ENCODE measurements around the gene TACR1. TPM values are rescaled to one million over a fixed set of nuclear protein-coding genes. Genes with fewer than 3 reads are reported as not detected.

The TACR1 gene
- total RNA-seq, 2 donors from 2014 or later = not detected

GRCh38 chr2:75100011-75100800 lies 99.1 kb downstream of the TACR1 start:
- Mint-ChIP-seq H3K4me3 (no peak overlapping the region), H3K27ac (no peak overlapping the region), H3K36me3 (ENCODE audit: low read depth) (no peaks in the 10 kb centered on the region), H3K9me3 (no peaks in the 10 kb centered on the region), H3K27me3 (peaks cover 7% of the 10 kb centered on the region), H3K4me1 (no peaks in the 10 kb centered on the region)
- no peak for ATAC-seq (replicated peaks)

DNA sequence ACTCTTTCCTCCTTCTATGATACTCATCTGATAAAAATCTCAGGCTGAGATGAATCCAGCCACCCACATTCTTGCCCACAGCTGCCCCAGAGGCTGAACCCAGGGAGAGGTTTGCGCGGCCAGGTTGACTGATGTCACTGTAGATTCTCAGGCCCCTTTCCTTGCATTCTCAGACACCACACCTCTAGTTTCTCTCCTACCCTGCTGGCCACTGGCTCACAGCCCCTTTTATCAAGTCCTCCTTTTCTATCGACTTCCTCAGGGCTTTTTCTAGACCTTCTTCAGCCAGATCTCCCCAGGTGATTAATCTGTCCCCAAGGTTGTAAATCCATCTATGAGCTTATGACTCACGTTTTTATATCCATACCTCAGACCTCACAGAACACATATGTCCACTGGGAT lies 99.8 kb downstream of the TACR1 start:
- ATAC-seq (replicated peaks) = no peak
- H3K9me3 Mint-ChIP-seq = no peaks in the 10 kb centered on the region
- no peaks in the 10 kb centered on the region for H3K4me1 Mint-ChIP-seq
- H3K4me3 Mint-ChIP-seq = no peak overlapping the region
- H3K36me3 Mint-ChIP-seq (ENCODE audit: low read depth) = no peaks in the 10 kb centered on the region
- H3K27me3 Mint-ChIP-seq = peaks cover 7% of the 10 kb centered on the region
- H3K27ac Mint-ChIP-seq = no peak overlapping the region

DNA sequence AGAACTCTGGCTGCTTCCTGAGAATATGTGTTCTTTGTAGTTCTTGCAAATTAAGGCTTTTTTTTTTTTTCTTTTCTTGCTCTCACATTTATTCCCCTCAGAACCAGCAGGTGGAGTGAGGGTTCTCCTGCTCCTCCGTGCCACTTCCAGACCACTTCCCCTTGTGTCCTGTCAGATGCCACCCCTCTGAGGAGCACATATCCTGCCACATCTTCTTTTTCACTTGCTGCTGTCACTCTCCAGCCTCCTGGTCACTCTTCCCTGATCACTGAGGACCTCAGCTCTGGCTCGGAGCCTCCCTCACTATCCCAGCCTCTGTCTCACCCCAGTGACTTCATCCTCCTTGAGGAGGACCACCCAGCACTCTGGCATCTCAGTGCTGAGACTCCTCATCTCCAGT lies 100.5 kb downstream of the TACR1 start:
- Mint-ChIP-seq H3K27me3 (peaks cover 7% of the 10 kb centered on the region), H3K36me3 (ENCODE audit: low read depth) (no peaks in the 10 kb centered on the region), H3K27ac (no peak overlapping the region)

GRCh38 chr2:75097831-75098230 lies 101.5 kb downstream of the TACR1 start:
- no peaks in the 10 kb centered on the region for H3K4me1 Mint-ChIP-seq
- H3K36me3 Mint-ChIP-seq (ENCODE audit: low read depth) = no peaks in the 10 kb centered on the region
- peaks cover 7% of the 10 kb centered on the region for H3K27me3 Mint-ChIP-seq
- no peak overlapping the region for H3K27ac Mint-ChIP-seq
- no peaks in the 10 kb centered on the region for H3K9me3 Mint-ChIP-seq
- no peak for ATAC-seq (replicated peaks)
- no peak overlapping the region for H3K4me3 Mint-ChIP-seq

More for the DNA sequence above, 100.5 kb downstream of the TACR1 start:
- ATAC-seq (replicated peaks) = no peak
- no peak overlapping the region for H3K4me3 Mint-ChIP-seq
- H3K4me1 Mint-ChIP-seq = no peaks in the 10 kb centered on the region
- no peaks in the 10 kb centered on the region for H3K9me3 Mint-ChIP-seq

DNA sequence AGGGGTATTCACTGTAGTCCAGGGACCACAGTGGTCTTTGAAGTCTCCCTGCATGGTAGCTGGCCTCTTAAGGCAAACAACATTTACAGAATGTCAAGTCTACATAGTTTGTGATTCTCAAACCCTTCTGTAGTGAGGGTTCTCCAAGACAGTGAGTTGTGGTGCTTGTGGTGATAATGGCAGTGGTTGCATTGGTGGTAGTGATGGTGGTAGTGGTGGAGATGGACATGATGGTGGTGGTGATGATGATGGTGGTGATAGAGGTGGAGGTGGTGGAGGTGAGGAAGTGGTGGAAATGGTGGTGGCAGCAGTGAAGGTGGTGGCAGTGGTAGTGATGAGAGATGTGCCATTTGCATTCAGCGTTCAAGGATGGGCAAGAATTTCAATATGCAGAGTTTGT lies 104.9 kb downstream of the TACR1 start:
- no peaks in the 10 kb centered on the region for H3K9me3 Mint-ChIP-seq
- H3K36me3 Mint-ChIP-seq (ENCODE audit: low read depth) = no peaks in the 10 kb centered on the region
- no peak overlapping the region for H3K4me3 Mint-ChIP-seq
- ATAC-seq (replicated peaks) = no peak
- no peaks in the 10 kb centered on the region for H3K4me1 Mint-ChIP-seq
- H3K27ac Mint-ChIP-seq = no peak overlapping the region
- H3K27me3 Mint-ChIP-seq = peaks cover 4% of the 10 kb centered on the region

- H3K9me3 Mint-ChIP-seq = no peaks in the 10 kb centered on the region
- H3K36me3 Mint-ChIP-seq (ENCODE audit: low read depth) = no peaks in the 10 kb centered on the region
- ATAC-seq (replicated peaks) = no peak
- H3K4me1 Mint-ChIP-seq = no peaks in the 10 kb centered on the region
- H3K27me3 Mint-ChIP-seq = no peaks in the 10 kb centered on the region
- no peak overlapping the region for H3K27ac Mint-ChIP-seq
- H3K4me3 Mint-ChIP-seq = no peak overlapping the region
These were observed 108.4 kb downstream of the TACR1 start for GRCh38 chr2:75090770-75091515.

- Mint-ChIP-seq H3K4me1 (no peaks in the 10 kb centered on the region), H3K27me3 (no peaks in the 10 kb centered on the region), H3K36me3 (ENCODE audit: low read depth) (no peaks in the 10 kb centered on the region), H3K27ac (no peak overlapping the region), H3K4me3 (no peak overlapping the region), H3K9me3 (no peaks in the 10 kb centered on the region)
- no peak for ATAC-seq (replicated peaks)
These were observed 109.8 kb downstream of the TACR1 start for GRCh38 chr2:75089471-75089870.

DNA sequence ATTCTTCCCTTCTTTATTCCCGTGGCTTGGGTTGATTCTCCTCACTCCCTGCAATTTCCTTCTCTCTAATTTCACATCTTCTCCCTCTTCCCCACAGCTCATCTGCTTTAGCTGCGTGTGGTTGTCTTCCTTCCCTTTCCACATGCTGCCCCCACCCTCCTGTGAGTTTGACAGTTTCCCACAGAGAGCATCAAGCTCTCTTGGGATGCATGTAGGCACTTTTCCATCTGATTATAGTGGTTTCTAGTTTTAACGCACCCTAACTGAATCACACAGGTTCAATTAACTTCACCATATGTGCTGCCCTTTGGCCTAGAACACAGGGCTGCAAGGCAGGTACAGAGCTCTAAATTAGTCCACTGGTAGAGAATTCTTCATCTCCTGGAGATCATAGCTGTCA lies 110.5 kb downstream of the TACR1 start:
- no peak for ATAC-seq (replicated peaks)
- no peak overlapping the region for H3K27ac Mint-ChIP-seq
- H3K36me3 Mint-ChIP-seq (ENCODE audit: low read depth) = no peaks in the 10 kb centered on the region
- no peaks in the 10 kb centered on the region for H3K9me3 Mint-ChIP-seq
- no peaks in the 10 kb centered on the region for H3K4me1 Mint-ChIP-seq
- no peak overlapping the region for H3K4me3 Mint-ChIP-seq
- H3K27me3 Mint-ChIP-seq = no peaks in the 10 kb centered on the region

- no peaks in the 10 kb centered on the region for H3K36me3 Mint-ChIP-seq (ENCODE audit: low read depth)
- H3K27me3 Mint-ChIP-seq = no peaks in the 10 kb centered on the region
- no peaks in the 10 kb centered on the region for H3K4me1 Mint-ChIP-seq
- no peaks in the 10 kb centered on the region for H3K9me3 Mint-ChIP-seq
- no peak for ATAC-seq (replicated peaks)
- no peak overlapping the region for H3K27ac Mint-ChIP-seq
- no peak overlapping the region for H3K4me3 Mint-ChIP-seq
These were observed 111.6 kb downstream of the TACR1 start for GRCh38 chr2:75087736-75088135.

- no peak overlapping the region for H3K27ac Mint-ChIP-seq
- H3K27me3 Mint-ChIP-seq = no peaks in the 10 kb centered on the region
- H3K9me3 Mint-ChIP-seq = no peaks in the 10 kb centered on the region
- no peak overlapping the region for H3K4me3 Mint-ChIP-seq
- no peak for ATAC-seq (replicated peaks)
- H3K4me1 Mint-ChIP-seq = no peaks in the 10 kb centered on the region
- no peaks in the 10 kb centered on the region for H3K36me3 Mint-ChIP-seq (ENCODE audit: low read depth)
These were observed 119.7 kb downstream of the TACR1 start for GRCh38 chr2:75079575-75079974.

- H3K27ac Mint-ChIP-seq = no peak overlapping the region
- no peaks in the 10 kb centered on the region for H3K36me3 Mint-ChIP-seq (ENCODE audit: low read depth)
- H3K27me3 Mint-ChIP-seq = no peaks in the 10 kb centered on the region
- no peaks in the 10 kb centered on the region for H3K9me3 Mint-ChIP-seq
- H3K4me1 Mint-ChIP-seq = no peaks in the 10 kb centered on the region
- ATAC-seq (replicated peaks) = no peak
- no peak overlapping the region for H3K4me3 Mint-ChIP-seq
These were observed 121.4 kb downstream of the TACR1 start for GRCh38 chr2:75077909-75078308.

GRCh38 chr2:75076088-75076487 lies 123.2 kb downstream of the TACR1 start:
- no peak for ATAC-seq (replicated peaks)
- Mint-ChIP-seq H3K4me3 (no peak overlapping the region), H3K36me3 (ENCODE audit: low read depth) (no peaks in the 10 kb centered on the region), H3K9me3 (no peaks in the 10 kb centered on the region), H3K27ac (no peak overlapping the region), H3K27me3 (no peaks in the 10 kb centered on the region), H3K4me1 (no peaks in the 10 kb centered on the region)

GRCh38 chr2:75074708-75075107 lies 124.6 kb downstream of the TACR1 start:
- no peaks in the 10 kb centered on the region for H3K36me3 Mint-ChIP-seq (ENCODE audit: low read depth)
- no peak for ATAC-seq (replicated peaks)
- no peaks in the 10 kb centered on the region for H3K27me3 Mint-ChIP-seq
- H3K4me3 Mint-ChIP-seq = no peak overlapping the region
- no peaks in the 10 kb centered on the region for H3K4me1 Mint-ChIP-seq
- H3K9me3 Mint-ChIP-seq = no peaks in the 10 kb centered on the region
- no peak overlapping the region for H3K27ac Mint-ChIP-seq

- Mint-ChIP-seq H3K4me3 (no peak overlapping the region), H3K27ac (no peak overlapping the region), H3K36me3 (ENCODE audit: low read depth) (no peaks in the 10 kb centered on the region), H3K4me1 (no peaks in the 10 kb centered on the region), H3K9me3 (no peaks in the 10 kb centered on the region), H3K27me3 (no peaks in the 10 kb centered on the region)
- no peak for ATAC-seq (replicated peaks)
These were observed 125.1 kb downstream of the TACR1 start for GRCh38 chr2:75074228-75074627.

DNA sequence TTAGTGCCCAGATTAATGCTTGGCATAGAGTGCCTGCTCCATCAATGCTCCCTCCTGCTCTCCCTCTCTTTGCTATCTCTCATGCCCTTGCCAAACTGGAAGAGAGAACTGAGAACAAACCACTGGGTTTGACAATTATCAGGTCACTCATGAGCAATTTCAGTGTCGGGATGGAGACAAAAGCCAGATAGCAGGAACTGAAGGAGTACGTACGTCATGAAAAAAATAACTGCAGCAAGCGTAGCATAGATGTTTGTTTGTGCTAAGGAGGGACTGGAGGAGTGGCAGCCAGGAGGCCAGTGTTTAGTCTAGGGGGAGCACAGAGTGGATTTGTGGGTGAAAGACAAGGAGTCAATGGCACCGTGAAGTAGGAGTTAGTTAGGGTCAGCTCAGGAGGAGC lies 127.6 kb downstream of the TACR1 start:
- no peak for ATAC-seq (replicated peaks)
- H3K4me3 Mint-ChIP-seq = no peak overlapping the region
- no peaks in the 10 kb centered on the region for H3K9me3 Mint-ChIP-seq
- no peaks in the 10 kb centered on the region for H3K36me3 Mint-ChIP-seq (ENCODE audit: low read depth)
- no peaks in the 10 kb centered on the region for H3K4me1 Mint-ChIP-seq
- H3K27me3 Mint-ChIP-seq = no peaks in the 10 kb centered on the region
- no peak overlapping the region for H3K27ac Mint-ChIP-seq
